Heart right ventricle (tissue), 16 donors: ENCODE measurements around the gene LOXL1. TPM values are rescaled to one million over a fixed set of nuclear protein-coding genes. Genes with fewer than 3 reads are reported as not detected.
A peak's percentile ranks its signal among the peaks of the same experiment; 100 is the strongest.

Source experiments
- ATAC-seq, 8 donors: fragments of 200-7000 bp; cut with Tn5 transposase; one replicate each; pipeline ENCODE4 v1.9.1; 2020; ENCODE audit warnings: mild to moderate bottlenecking in 8 of 8, moderate library complexity in 8 of 8, moderate number of reproducible peaks in 1 of 8
- DNase-seq, 2 donors: peaks; one replicate each; pipeline ENCODE4 v3.0.0-alpha.2; 2020
- H3K27ac ChIP-seq, 10 donors: fragments of 200-600 bp; sonication (generic) in 2 of 10; one replicate each; pipeline versions ENCODE4 v1.5.0 to v1.8.0; 2020 to 2022; ENCODE audit warnings: mild to moderate bottlenecking in 3 of 10
- H3K27me3 ChIP-seq, 7 donors: fragments of 200-600 bp; one replicate each; pipeline ENCODE4 v1.8.0; 2021 to 2022; ENCODE audit warnings: mild to moderate bottlenecking in 2 of 7
- H3K36me3 ChIP-seq, 9 donors: fragments of 200-600 bp; sonication (generic) in 1 of 9; one replicate each; pipeline versions ENCODE4 v1.5.0 to v1.8.0; 2020 to 2022; ENCODE audit warnings: mild to moderate bottlenecking in 2 of 9
- H3K4me1 ChIP-seq, 9 donors: fragments of 200-600 bp; sonication (generic) in 1 of 9; one replicate each; pipeline versions ENCODE4 v1.5.0 to v1.8.0; 2020 to 2022; ENCODE audit warnings: mild to moderate bottlenecking in 4 of 9
- H3K4me3 ChIP-seq, 10 donors: fragments of 200-600 bp; sonication (generic) in 2 of 10; one replicate each; pipeline versions ENCODE4 v1.5.0 to v1.8.0; 2020 to 2022; ENCODE audit warnings: mild to moderate bottlenecking in 7 of 10, moderate library complexity in 2 of 10
- H3K9me3 ChIP-seq, 11 donors: fragments of 200-600 bp in 10 of 11; sonication (generic) in 2 of 11; one replicate each; pipeline versions ENCODE4 v1.5.0 to v1.8.0; 2013 to 2022; ENCODE audit warnings: mild to moderate bottlenecking in 2 of 11, control low read depth in 1 of 11, moderate library complexity in 1 of 11
- CTCF ChIP-seq, 9 donors: fragments of 200-600 bp; sonication (generic) in 2 of 9; IDR thresholded peaks; one replicate each; pipeline versions ENCODE4 v1.5.0 to v1.8.0; 2021 to 2022; ENCODE audit warnings: antibody characterized with exemption in 9 of 9, mild to moderate bottlenecking in 5 of 9, moderate library complexity in 1 of 9
- WGBS, 2 donors: extraction: QIAGEN DNeasy Blood & Tissue Kit; methylation state at CpG; one replicate each; pipeline ENCODE4 v1.1.7; 2013; ENCODE audit warnings: inconsistent platforms in 1 of 2; 5-methylcytosine and 5-hydroxymethylcytosine counted together
- intact Hi-C, 10 donors: fragments of 100-400 bp; cut with DNase I; formaldehyde crosslinking; loops; one replicate each; pipeline versions ENCODE4 v1.11.1 to v1.14.2; 2022
- polyA plus RNA-seq, 2 donors: library from polyadenylated mRNA; stranded (reverse); fragments of 200-250 nt; gene quantifications; one replicate each; pipeline ENCODE4 v1.2.3, GENCODE V29; 2013
- total RNA-seq, 10 donors: library from RNA; stranded (reverse); fragmentation: NEBNext Ultra II Directional in 3 of 10; extraction: Animal tissue kit (Norgen Biotek cat#: 25700) in 3 of 10; gene quantifications; one replicate each; pipeline versions ENCODE4 v1.2.1 to v1.2.4, GENCODE V29; 2021 to 2023
- donor health status: Arrhythmogenic right ventricular cardiomyopathy.
- donor health status: ischemic (EF 13 %, LVEDD 7.1; RV severe dilation, severe dysfunction).
- donor health status: healthy with polysubstance abuse.
- donor health status: DM: no; HTN: yes; CAD: no.
- donor health status: DM: no; HTN: no; CAD: no.
- donor health status: ischemic (EF 25% LVEDD 6.9; RV normal size, moderate dysfunction).
- donor health status: ischemic (EF 25% LVEDD 5.7; RV mildly dilated, moderate dysfunction).
- donor health status: healthy.
- donor health status: DM: yes; HTN: yes; CAD: no.
- donor health status: Ischemic cardiomyopathy.
- donor health status: ischemic (EF 35%, LVEDD 5.7; RV mildly dilated, moderate dysfunction).
- donor health status: nonischemic (EF 11% LVEDD 7.7; RV severe dilation, severe dysfunction).
- donor health status: DM: yes; HTN: yes; CAD: no.
- donor health status: PGD.
- donor health status: ischemic (EF 29% LVEDD 5.4; RV normal size, mild dysfunction).
- donor health status: nonischemic (EF 23%, LVEDD 6.1; RV moderate dilation, normal function).

The LOXL1 gene
- total and polyA plus RNA-seq, 12 donors = 11.2 to 66.6 (median 27.8) TPM

- ATAC-seq = no peak
- WGBS, 2 donors = 92 to 93% methylated on average over 4 of the region's 4 CpGs
- Histone ChIP-seq H3K27me3 (no peaks in the 10 kb centered on the region), H3K9me3 (no peaks in the 10 kb centered on the region), H3K27ac (no peak overlapping the region), H3K4me3 (no peak overlapping the region), H3K36me3 (peaks cover 0 to 5% (median 0%) of the 10 kb centered on the region in 9 donors), H3K4me1 (peaks cover 15 to 70% (median 46%) of the 10 kb centered on the region in 9 donors)
- TF ChIP-seq CTCF (IDR thresholded peaks at IDR 0.05) = no peak
- no peak for DNase-seq
- intact Hi-C loops = no loop called here
Measured at GRCh38 chr15:73955326-73955725, 29.1 kb downstream of the LOXL1 start.

- no peaks in the 10 kb centered on the region for H3K9me3 ChIP-seq
- H3K27ac ChIP-seq = peak overlapping the region in 4 of 10 donors; percentile 17 to 31 (median 23)
- peaks cover 0 to 5% (median 0%) of the 10 kb centered on the region in 9 donors for H3K36me3 ChIP-seq
- WGBS, 2 donors = 87 to 90% methylated on average over 12 of the region's 12 CpGs
- no peaks in the 10 kb centered on the region for H3K27me3 ChIP-seq
- no peak for TF ChIP-seq CTCF (IDR thresholded peaks at IDR 0.05)
- no peak overlapping the region for H3K4me3 ChIP-seq
- ATAC-seq = no peak
- H3K4me1 ChIP-seq = peaks cover 15 to 62% (median 41%) of the 10 kb centered on the region in 9 donors
- intact Hi-C loops = no loop called here
- DNase-seq = no peak
Measured at GRCh38 chr15:73955861-73956742, 29.8 kb downstream of the LOXL1 start.

GRCh38 chr15:73956743-73957135 is 30.5 kb downstream of the LOXL1 start:
- Histone ChIP-seq H3K27me3 (no peaks in the 10 kb centered on the region), H3K27ac (peak overlapping the region in 4 of 10 donors; percentile 27 to 43 (median 34)), H3K9me3 (no peaks in the 10 kb centered on the region), H3K4me1 (peaks cover 11 to 56% (median 36%) of the 10 kb centered on the region in 9 donors), H3K4me3 (no peak overlapping the region), H3K36me3 (peaks cover 0 to 5% (median 0%) of the 10 kb centered on the region in 9 donors)
- 53 to 74% methylated on average over 9 of the region's 9 CpGs for WGBS, 2 donors
- peak in 7 of 8 donors; percentile 22 to 68 (median 35) for ATAC-seq
- TF ChIP-seq CTCF (IDR thresholded peaks at IDR 0.05) = no peak
- no peak for DNase-seq
- intact Hi-C loops = no loop called here

- no peaks in the 10 kb centered on the region for H3K9me3 ChIP-seq
- intact Hi-C loops = no loop called here
- H3K27ac ChIP-seq = peak overlapping the region in 3 of 10 donors; percentile 27 to 43 (median 36)
- no peak for TF ChIP-seq CTCF (IDR thresholded peaks at IDR 0.05)
- peaks cover 6 to 50% (median 31%) of the 10 kb centered on the region in 9 donors for H3K4me1 ChIP-seq
- DNase-seq (no peak), ATAC-seq (no peak)
- WGBS, 2 donors = 84 to 87% methylated on average over 8 of the region's 8 CpGs
- H3K36me3 ChIP-seq = peaks cover 0 to 2% (median 0%) of the 10 kb centered on the region in 9 donors
- H3K27me3 ChIP-seq = no peaks in the 10 kb centered on the region
- H3K4me3 ChIP-seq = no peak overlapping the region
Measured at GRCh38 chr15:73957276-73957675, 31.0 kb downstream of the LOXL1 start.
